ENCODE measurements around the gene JMJD7.

Gene JMJD7

GRCh38 chr15:41879321-41879845, 51.5 kb downstream of the JMJD7 start:
- in situ Hi-C loops (cut with MboI; ENCODE audit: low sequenced_read_pairs): no loop called here

- in situ Hi-C loops (cut with MboI; ENCODE audit: low sequenced_read_pairs): no loop called here
Measured at GRCh38 chr15:41880156-41880877, 52.4 kb downstream of the JMJD7 start.

GRCh38 chr15:41881086-41881485, 53.2 kb downstream of the JMJD7 start:
- in situ Hi-C loops (cut with MboI; ENCODE audit: low sequenced_read_pairs): no loop called here

- in situ Hi-C loops (cut with MboI; ENCODE audit: low sequenced_read_pairs): no loop called here
Measured at GRCh38 chr15:41881550-41881919, 53.6 kb downstream of the JMJD7 start.

GRCh38 chr15:41881920-41882688, 54.2 kb downstream of the JMJD7 start:
- in situ Hi-C loops (cut with MboI; ENCODE audit: low sequenced_read_pairs): no loop called here

- in situ Hi-C loops (cut with MboI; ENCODE audit: low sequenced_read_pairs): no loop called here
Measured at GRCh38 chr15:41882689-41883483, 55.0 kb downstream of the JMJD7 start.

- in situ Hi-C loops (cut with MboI; ENCODE audit: low sequenced_read_pairs): no loop called here
Measured at GRCh38 chr15:41883484-41883825, 55.6 kb downstream of the JMJD7 start.

GRCh38 chr15:41884458-41884857, 56.6 kb downstream of the JMJD7 start:
- in situ Hi-C loops (cut with MboI; ENCODE audit: low sequenced_read_pairs): no loop called here

GRCh38 chr15:41885321-41885720, 57.4 kb downstream of the JMJD7 start:
- in situ Hi-C loops (cut with MboI; ENCODE audit: low sequenced_read_pairs): no loop called here

- in situ Hi-C loops (cut with MboI; ENCODE audit: low sequenced_read_pairs): no loop called here
Measured at GRCh38 chr15:41885841-41886240, 57.9 kb downstream of the JMJD7 start.

GRCh38 chr15:41886741-41887140, 58.8 kb downstream of the JMJD7 start:
- in situ Hi-C loops (cut with MboI; ENCODE audit: low sequenced_read_pairs): no loop called here

GRCh38 chr15:41887161-41887560, 59.3 kb downstream of the JMJD7 start:
- in situ Hi-C loops (cut with MboI; ENCODE audit: low sequenced_read_pairs): no loop called here
